Measurements from ENCODE around the gene ADAP1.

The ADAP1 gene

GRCh38 chr7:999941-1000935 lies 45.8 kb upstream of the ADAP1 start:
- Histone ChIP-seq H3K36me3 (ENCODE audit: low read length) (no peaks in the 10 kb centered on the region), H3K4me2 (ENCODE audit: low read depth, low read length, poor library complexity, severe bottlenecking) (peak overlapping the region; percentile 46), H3K9me3 (ENCODE audit: insufficient read depth, low read length) (no peaks in the 10 kb centered on the region), H3K4me3 (ENCODE audit: insufficient read depth, low read length, poor library complexity, severe bottlenecking) (no peak overlapping the region), H3K9me2 (replicated peaks; ENCODE audit: insufficient read depth, low read length) (no peaks in the 10 kb centered on the region), H3K27me3 (ENCODE audit: low read length) (no peaks in the 10 kb centered on the region), H3K79me2 (ENCODE audit: insufficient read depth, low read length) (no peaks in the 10 kb centered on the region), H3K27ac (ENCODE audit: low read depth, low read length) (peak overlapping the region; percentile 91), H3F3A (ENCODE audit: insufficient read depth) (peaks cover 24% of the 10 kb centered on the region), H4K20me1 (ENCODE audit: low read depth, low read length) (no peaks in the 10 kb centered on the region), H2AFZ (ENCODE audit: low read depth, low read length, severe bottlenecking) (no peak overlapping the region), H3K9ac (ENCODE audit: low read length) (peak overlapping the region; percentile 41; the same call in 1 of the 2 replicates)
- TF ChIP-seq EZH2phosphoT487 (conservative IDR thresholded peaks at IDR 0.05; ENCODE audit: low read length) (no peak), CTCF (IDR thresholded peaks at IDR 0.05; ENCODE audit: insufficient read depth, low read length, poor library complexity, severe bottlenecking) (no peak)

- Histone ChIP-seq H4K20me1 (ENCODE audit: low read depth, low read length) (no peaks in the 10 kb centered on the region), H3K4me2 (ENCODE audit: low read depth, low read length, poor library complexity, severe bottlenecking) (peak overlapping the region; percentile 46), H2AFZ (ENCODE audit: low read depth, low read length, severe bottlenecking) (no peak overlapping the region), H3K9ac (ENCODE audit: low read length) (peak overlapping the region; percentile 3; the same call in 1 of the 2 replicates), H3F3A (ENCODE audit: insufficient read depth) (peaks cover 33% of the 10 kb centered on the region), H3K9me2 (replicated peaks; ENCODE audit: insufficient read depth, low read length) (no peaks in the 10 kb centered on the region), H3K4me3 (ENCODE audit: insufficient read depth, low read length, poor library complexity, severe bottlenecking) (no peak overlapping the region), H3K79me2 (ENCODE audit: insufficient read depth, low read length) (no peaks in the 10 kb centered on the region), H3K27me3 (ENCODE audit: low read length) (no peaks in the 10 kb centered on the region), H3K36me3 (ENCODE audit: low read length) (no peaks in the 10 kb centered on the region), H3K27ac (ENCODE audit: low read depth, low read length) (peak overlapping the region; percentile 91), H3K9me3 (ENCODE audit: insufficient read depth, low read length) (no peaks in the 10 kb centered on the region)
- TF ChIP-seq CTCF (IDR thresholded peaks at IDR 0.05; ENCODE audit: insufficient read depth, low read length, poor library complexity, severe bottlenecking) (no peak), EZH2phosphoT487 (conservative IDR thresholded peaks at IDR 0.05; ENCODE audit: low read length) (no peak)
Measured at GRCh38 chr7:999149-999879, 44.8 kb upstream of the ADAP1 start.

GRCh38 chr7:997404-998395 lies 43.2 kb upstream of the ADAP1 start:
- Histone ChIP-seq H3F3A (ENCODE audit: insufficient read depth) (peaks cover 33% of the 10 kb centered on the region), H3K27me3 (ENCODE audit: low read length) (no peaks in the 10 kb centered on the region), H3K9ac (ENCODE audit: low read length) (no peak overlapping the region), H4K20me1 (ENCODE audit: low read depth, low read length) (no peaks in the 10 kb centered on the region), H3K27ac (ENCODE audit: low read depth, low read length) (no peak overlapping the region), H3K4me2 (ENCODE audit: low read depth, low read length, poor library complexity, severe bottlenecking) (no peak overlapping the region), H2AFZ (ENCODE audit: low read depth, low read length, severe bottlenecking) (no peak overlapping the region), H3K9me3 (ENCODE audit: insufficient read depth, low read length) (no peaks in the 10 kb centered on the region), H3K9me2 (replicated peaks; ENCODE audit: insufficient read depth, low read length) (no peaks in the 10 kb centered on the region), H3K79me2 (ENCODE audit: insufficient read depth, low read length) (no peaks in the 10 kb centered on the region), H3K4me3 (ENCODE audit: insufficient read depth, low read length, poor library complexity, severe bottlenecking) (no peak overlapping the region), H3K36me3 (ENCODE audit: low read length) (no peaks in the 10 kb centered on the region)
- no peak for TF ChIP-seq EZH2phosphoT487 (conservative IDR thresholded peaks at IDR 0.05; ENCODE audit: low read length)
- TF ChIP-seq CTCF (IDR thresholded peaks at IDR 0.05; ENCODE audit: insufficient read depth, low read length, poor library complexity, severe bottlenecking) = no peak
